Measurements from ENCODE around the gene SMPD3. TPM values are rescaled to one million over a fixed set of nuclear protein-coding genes. Genes with fewer than 3 reads are reported as not detected.

The SMPD3 gene
- total RNA-seq, 1 experiment from 2014 or later = 0.89 TPM

DNA sequence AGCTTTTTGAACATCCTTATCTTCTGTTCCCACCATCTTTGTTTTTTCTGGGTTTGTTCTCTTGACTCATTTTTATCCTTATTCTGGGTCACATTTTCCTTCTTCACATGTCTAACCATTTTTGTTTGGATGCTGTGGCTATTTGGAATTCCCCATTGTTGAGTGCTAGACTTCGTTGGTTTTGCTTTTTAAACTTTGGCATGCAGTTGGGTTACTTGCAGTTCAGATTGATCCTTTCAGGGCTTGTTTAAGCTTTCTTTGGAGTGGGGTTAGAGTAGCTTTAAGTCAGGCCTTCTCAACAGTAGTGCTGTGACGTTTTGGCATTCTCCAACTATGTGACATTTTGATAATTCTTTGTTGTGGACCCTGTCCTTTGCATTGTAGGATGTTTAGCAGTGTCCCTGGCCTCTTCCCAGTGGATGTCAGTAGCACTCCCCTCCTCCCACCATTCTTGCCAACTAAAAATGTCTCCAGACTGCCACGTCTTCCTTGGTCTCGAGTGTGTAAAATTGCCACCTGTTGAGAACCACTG, 116.4 kb downstream of the SMPD3 start:
- DNase-seq (ENCODE audit: low read depth, low spot score) = no peak
- no peak overlapping the region for H3K4me2 ChIP-seq (ENCODE audit: low read length)
- no peak overlapping the region for H3K4me3 ChIP-seq (replicated peaks in 1 of 2; ENCODE audit: low read depth in 1 of 2, low read length in 2 of 2)
- POLR2A ChIA-PET = no interaction called here
- H3K36me3 ChIP-seq (ENCODE audit: control insufficient read depth in 1 of 2, insufficient read depth in 2 of 2, low read length in 2 of 2) = peaks cover 3 to 5% of the 10 kb centered on the region in 2 experiments; a peak in 1 of 4 replicates
- H2AFZ ChIP-seq (ENCODE audit: low read depth, low read length, poor library complexity, severe bottlenecking) = no peak overlapping the region
- TF ChIP-seq SIN3A (IDR thresholded peaks at IDR 0.05; ENCODE audit: low read depth) (no peak), FOSL1 (IDR thresholded peaks at IDR 0.05; ENCODE audit: low read depth) (no peak), ZNF274 (IDR thresholded peaks at IDR 0.05; ENCODE audit: low read depth, low read length) (no peak), YY1 (IDR thresholded peaks at IDR 0.05; ENCODE audit: extremely low read depth, insufficient replicate concordance, low read depth, low read length) (no peak), JUND (IDR thresholded peaks at IDR 0.05) (no peak), ZBTB33 (IDR thresholded peaks at IDR 0.05; ENCODE audit: extremely low read depth, insufficient replicate concordance, low read length) (no peak), RAD21 (IDR thresholded peaks at IDR 0.05; ENCODE audit: low read depth) (no peak), ZFX (IDR thresholded peaks at IDR 0.05) (no peak), POLR2A (IDR thresholded peaks at IDR 0.05; ENCODE audit: borderline replicate concordance, extremely low read depth, insufficient read depth, insufficient read length) (no peak), EZH2phosphoT487 (IDR thresholded peaks at IDR 0.05; ENCODE audit: borderline replicate concordance) (no peak), SP1 (IDR thresholded peaks at IDR 0.05; ENCODE audit: low read depth) (no peak)
- TF ChIP-seq, protein P1, sequence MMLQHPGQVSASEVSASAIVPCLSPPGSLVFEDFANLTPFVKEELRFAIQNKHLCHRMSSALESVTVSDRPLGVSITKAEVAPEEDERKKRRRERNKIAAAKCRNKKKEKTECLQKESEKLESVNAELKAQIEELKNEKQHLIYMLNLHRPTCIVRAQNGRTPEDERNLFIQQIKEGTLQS (IDR thresholded peaks at IDR 0.05) = no peak
- RAD21 ChIA-PET (ENCODE audit: low non-redundant PET in 1 of 2, low total read pairs in 2 of 2, uncharacterized antibody in 2 of 2, unreplicated experiment in 2 of 2) = interaction anchor here in 1 of 2 experiments (0.6 kb wide), 1 partner anchor 811 kb away, joined by 3 read pairs; no protein-coding TSS in a partner anchor
- H3K9me2 ChIP-seq (ENCODE audit: insufficient read depth) = no peaks in the 10 kb centered on the region
- CTCF ChIA-PET = no interaction called here
- no peaks in the 10 kb centered on the region for H3K79me2 ChIP-seq (ENCODE audit: insufficient read depth, low read length)
- intact Hi-C loops (cut with micrococcal nuclease) = no loop called here
- H3K4me1 ChIP-seq (ENCODE audit: control insufficient read depth in 1 of 2, insufficient read depth in 2 of 2, low read length in 2 of 2) = peaks cover 6 to 7% of the 10 kb centered on the region in 2 experiments; a peak in 3 of 4 replicates
- no peaks in the 10 kb centered on the region for H4K20me1 ChIP-seq (ENCODE audit: insufficient read depth)
- no peaks in the 10 kb centered on the region for H3K9me3 ChIP-seq (ENCODE audit: control insufficient read depth in 1 of 2, insufficient read depth in 1 of 2, low read depth in 1 of 2, low read length in 2 of 2)
- no peaks in the 10 kb centered on the region for H3K27me3 ChIP-seq (ENCODE audit: insufficient read depth, low read length)
- no peak overlapping the region for H3K9ac ChIP-seq (ENCODE audit: low read length)
- no TSS peak for BruUV-seq (replicated peaks)
- no peak for ATAC-seq
- no peak overlapping the region for H3K27ac ChIP-seq (ENCODE audit: low read depth, low read length)

All from HCT116 (cell line).